Central memory CD8-positive, alpha-beta T cell (primary cell): ENCODE measurements around the gene SUSD2.

Experiments used
- ATAC-seq: fragments of 150-1000 bp; cut with Tn5 transposase; replicated peaks from 2 replicates; pipeline ENCODE4 v1.10.0; 2022; ENCODE audit warnings: mild to moderate bottlenecking, moderate FRiP score, moderate number of reproducible peaks; ENCODE audit not compliant: poor library complexity, severe bottlenecking; ENCODE audit errors: extremely low read depth
- DNase-seq, 2 donors: peaks; one replicate each; pipeline ENCODE4 v3.0.0; 2021; ENCODE audit warnings: low spot score in 2 of 2
- H3K27ac Mint-ChIP-seq: one replicate; pipeline ENCODE4 v1.8.0; 2022; ENCODE audit warnings: low read depth, mild to moderate bottlenecking, moderate library complexity, mixed read lengths
- H3K27me3 Mint-ChIP-seq: one replicate; pipeline ENCODE4 v1.8.0; 2022; ENCODE audit warnings: mixed read lengths
- H3K36me3 Mint-ChIP-seq: one replicate; pipeline ENCODE4 v1.8.0; 2022; ENCODE audit warnings: mild to moderate bottlenecking, moderate library complexity, mixed read lengths; ENCODE audit not compliant: insufficient read depth
- H3K4me1 Mint-ChIP-seq: one replicate; pipeline ENCODE4 v1.8.0; 2022; ENCODE audit warnings: mixed read lengths
- H3K4me3 Mint-ChIP-seq: one replicate; pipeline ENCODE4 v1.8.0; 2022; ENCODE audit warnings: mild to moderate bottlenecking, moderate library complexity, mixed read lengths
- H3K9me3 Mint-ChIP-seq: one replicate; pipeline ENCODE4 v1.8.0; 2022; ENCODE audit warnings: mixed read lengths

The SUSD2 gene

DNA sequence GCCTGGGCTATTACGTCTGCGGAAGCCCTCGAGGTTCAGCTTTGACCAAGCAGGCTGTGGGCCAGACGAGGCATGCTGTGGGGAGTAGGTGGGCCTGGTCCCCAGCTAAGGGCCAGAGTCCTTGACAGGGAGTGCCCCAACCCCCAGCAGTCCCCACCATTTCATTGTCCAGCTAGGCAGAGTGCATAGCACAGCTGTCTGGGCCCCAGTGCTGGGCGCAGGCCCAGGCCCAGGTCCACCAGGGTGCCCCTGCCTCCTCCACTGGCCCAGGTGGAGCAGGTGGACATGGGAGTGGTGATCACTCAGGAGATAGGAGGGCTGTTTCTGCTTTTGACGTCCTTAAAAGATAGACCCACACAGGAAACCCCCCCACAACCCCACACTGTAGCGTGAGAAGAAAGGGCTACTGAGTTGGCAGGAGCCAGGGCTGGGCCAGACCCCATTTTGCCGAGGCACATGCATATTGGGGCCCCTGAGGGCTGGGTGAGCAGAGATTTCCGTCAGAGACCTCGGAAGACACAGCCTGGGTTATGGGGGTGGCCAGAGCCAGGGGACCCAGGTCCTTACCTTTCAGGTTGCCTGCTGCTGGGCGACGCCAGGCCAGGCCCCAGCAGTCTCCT is 11.7 kb upstream of the SUSD2 start:
- Mint-ChIP-seq H3K9me3 (no peaks in the 10 kb centered on the region), H3K4me3 (no peak overlapping the region), H3K4me1 (peaks cover 9% of the 10 kb centered on the region), H3K27me3 (no peaks in the 10 kb centered on the region), H3K36me3 (peaks cover 43% of the 10 kb centered on the region), H3K27ac (peak overlapping the region; percentile 91)
- no peak for ATAC-seq
- DNase-seq: no peak

DNA sequence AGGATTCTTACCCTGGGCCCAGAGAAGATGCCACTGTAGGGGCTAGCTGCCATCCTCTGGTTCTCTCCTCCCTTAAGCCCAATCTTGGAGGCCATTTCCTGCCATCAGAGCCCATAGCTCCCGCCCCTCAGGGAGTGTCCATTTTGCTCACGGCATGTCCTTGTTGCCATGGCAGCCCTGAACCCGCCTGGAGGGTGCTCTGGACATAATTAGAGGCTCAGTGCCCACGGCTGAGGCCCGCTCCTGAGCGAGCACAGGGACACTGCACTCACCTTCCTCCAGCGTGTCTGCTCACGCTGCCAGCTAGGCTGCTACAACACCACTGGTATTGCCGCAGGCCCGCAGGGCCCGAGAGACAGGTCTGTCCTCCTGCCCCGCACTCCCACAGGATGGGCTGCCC is 11.1 kb upstream of the SUSD2 start:
- no peaks in the 10 kb centered on the region for H3K27me3 Mint-ChIP-seq
- no peak overlapping the region for H3K27ac Mint-ChIP-seq
- ATAC-seq (no peak), DNase-seq (no peak)
- H3K4me3 Mint-ChIP-seq: no peak overlapping the region
- no peaks in the 10 kb centered on the region for H3K9me3 Mint-ChIP-seq
- H3K36me3 Mint-ChIP-seq: peaks cover 46% of the 10 kb centered on the region
- peaks cover 6% of the 10 kb centered on the region for H3K4me1 Mint-ChIP-seq

DNA sequence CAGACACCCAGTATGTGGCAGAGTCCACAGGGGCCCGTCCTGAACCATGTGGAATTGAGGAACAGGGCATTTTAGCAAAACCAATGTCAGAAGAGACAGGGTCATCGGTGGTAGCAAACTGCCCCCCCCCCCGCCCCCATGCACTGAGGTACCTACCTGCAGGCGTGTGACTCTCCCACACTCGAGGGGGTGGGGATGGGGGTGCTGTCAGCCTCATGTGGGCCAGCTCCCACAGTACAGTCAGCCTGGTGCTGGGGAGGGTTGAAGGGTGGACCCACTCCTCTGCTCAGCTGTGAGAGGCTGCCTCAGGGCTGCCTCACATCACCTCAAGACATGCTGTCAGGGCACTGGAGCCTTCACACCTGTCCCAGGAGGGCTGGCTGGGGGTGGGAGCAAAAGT is 10.7 kb upstream of the SUSD2 start:
- Mint-ChIP-seq H3K9me3 (no peaks in the 10 kb centered on the region), H3K36me3 (peaks cover 45% of the 10 kb centered on the region), H3K4me3 (no peak overlapping the region), H3K27me3 (no peaks in the 10 kb centered on the region), H3K4me1 (peaks cover 6% of the 10 kb centered on the region), H3K27ac (no peak overlapping the region)
- DNase-seq (no peak), ATAC-seq (no peak)

DNA sequence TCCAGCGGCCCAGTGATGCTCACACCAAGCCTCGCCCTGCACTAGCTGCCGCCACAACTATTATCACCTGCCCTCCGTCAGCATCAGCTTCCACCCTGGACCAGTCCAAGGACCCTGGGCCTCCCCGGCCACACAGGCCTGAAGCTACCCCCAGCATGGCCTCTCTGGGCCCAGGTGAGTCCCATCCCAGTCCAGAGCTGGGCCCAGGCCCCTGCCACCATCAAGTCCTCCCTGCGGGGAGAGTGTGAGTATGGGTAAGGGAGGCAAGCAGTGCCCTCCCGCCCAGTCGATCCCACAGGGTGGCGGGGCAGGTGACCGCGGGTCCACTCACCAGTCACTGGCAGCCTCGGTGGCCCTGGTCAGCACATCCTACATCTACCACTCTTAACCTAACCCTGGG is 9.5 kb upstream of the SUSD2 start:
- Mint-ChIP-seq H3K27ac (no peak overlapping the region), H3K4me3 (no peak overlapping the region), H3K4me1 (peaks cover 6% of the 10 kb centered on the region), H3K27me3 (no peaks in the 10 kb centered on the region), H3K9me3 (no peaks in the 10 kb centered on the region), H3K36me3 (peaks cover 43% of the 10 kb centered on the region)
- ATAC-seq (no peak), DNase-seq (no peak)

DNA sequence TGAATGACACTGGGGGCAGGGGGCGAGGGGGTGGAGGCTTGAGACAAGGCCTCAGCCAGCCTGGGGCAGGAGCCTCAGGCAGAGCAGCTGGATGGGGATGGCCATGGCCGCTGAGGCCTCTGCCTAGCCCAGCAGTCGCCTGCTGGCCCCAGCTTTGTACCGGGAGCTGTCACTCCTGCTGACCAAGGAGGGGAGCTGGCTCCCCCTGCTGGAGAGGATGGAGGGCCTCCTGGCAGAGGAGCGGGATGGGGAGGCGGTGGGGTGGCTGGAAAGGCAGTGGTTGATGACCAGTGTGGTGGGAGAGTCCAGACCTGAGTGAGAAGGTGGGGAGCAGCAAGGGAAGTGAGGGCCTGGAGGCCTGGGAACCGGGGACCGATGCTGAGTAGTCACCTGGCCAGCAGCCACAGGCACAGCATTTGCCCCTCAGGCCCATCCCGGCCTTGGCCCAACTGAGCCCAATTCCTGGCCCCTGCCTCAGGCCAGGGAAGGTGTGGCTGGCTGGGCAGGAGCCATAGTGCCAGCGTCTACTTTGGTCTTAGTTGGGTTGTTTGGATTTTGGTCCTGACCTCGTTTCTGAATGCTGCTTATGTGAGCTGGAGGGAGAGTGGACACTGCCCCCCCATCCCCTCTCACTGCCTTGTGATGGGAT is 6.0 kb upstream of the SUSD2 start:
- H3K4me3 Mint-ChIP-seq: no peak overlapping the region
- H3K27ac Mint-ChIP-seq: no peak overlapping the region
- DNase-seq: peak; percentile 35 to 53
- ATAC-seq: peak; percentile 52
- peaks cover 29% of the 10 kb centered on the region for H3K36me3 Mint-ChIP-seq
- H3K9me3 Mint-ChIP-seq: no peaks in the 10 kb centered on the region
- H3K4me1 Mint-ChIP-seq: no peaks in the 10 kb centered on the region
- no peaks in the 10 kb centered on the region for H3K27me3 Mint-ChIP-seq

DNA sequence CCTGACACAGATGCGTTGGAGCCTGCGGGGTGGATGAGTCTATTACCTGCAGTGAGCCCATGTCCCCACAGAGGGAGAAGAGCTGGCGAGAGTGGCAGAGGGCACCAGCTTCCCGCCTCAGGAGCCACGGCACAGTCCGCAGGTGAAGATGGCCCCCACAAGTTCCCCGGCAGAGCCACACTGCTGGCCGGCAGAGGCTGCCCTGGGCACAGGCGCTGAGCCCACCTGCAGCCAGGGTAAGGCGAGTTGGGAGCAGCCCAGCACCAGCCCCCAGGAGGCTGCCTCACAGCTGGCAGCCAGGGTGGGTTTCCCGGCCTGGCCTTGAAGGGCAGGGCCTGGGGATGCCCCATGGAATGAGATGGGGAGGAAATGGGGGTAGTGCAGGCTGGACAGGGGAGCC is 5.2 kb upstream of the SUSD2 start:
- peaks cover 31% of the 10 kb centered on the region for H3K36me3 Mint-ChIP-seq
- no peaks in the 10 kb centered on the region for H3K27me3 Mint-ChIP-seq
- ATAC-seq (no peak), DNase-seq (no peak)
- H3K4me1 Mint-ChIP-seq: no peaks in the 10 kb centered on the region
- no peak overlapping the region for H3K4me3 Mint-ChIP-seq
- no peak overlapping the region for H3K27ac Mint-ChIP-seq
- no peaks in the 10 kb centered on the region for H3K9me3 Mint-ChIP-seq

DNA sequence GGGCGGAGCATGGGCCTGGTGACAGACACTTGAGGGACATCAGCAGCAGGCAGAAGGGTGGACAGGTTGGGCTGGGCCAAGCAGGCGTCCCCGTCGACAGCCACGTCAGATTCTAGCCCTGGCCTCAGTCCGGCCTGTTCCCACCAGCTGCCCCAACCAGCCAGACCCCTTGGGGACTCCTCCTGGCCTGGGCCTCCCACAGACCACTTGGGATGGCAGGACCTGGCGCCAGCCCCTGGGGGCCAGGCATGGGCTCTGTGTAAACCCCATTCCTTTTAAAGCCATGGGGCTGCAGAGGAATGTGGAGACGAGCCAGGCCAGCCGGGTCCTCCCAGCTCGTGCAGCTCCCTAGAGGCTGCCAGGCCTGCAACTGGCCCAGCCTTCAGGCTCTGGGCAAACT is 4.7 kb upstream of the SUSD2 start:
- Mint-ChIP-seq H3K27ac (no peak overlapping the region), H3K9me3 (no peaks in the 10 kb centered on the region), H3K36me3 (peaks cover 27% of the 10 kb centered on the region), H3K27me3 (no peaks in the 10 kb centered on the region), H3K4me1 (no peaks in the 10 kb centered on the region), H3K4me3 (no peak overlapping the region)
- DNase-seq (no peak), ATAC-seq (no peak)

DNA sequence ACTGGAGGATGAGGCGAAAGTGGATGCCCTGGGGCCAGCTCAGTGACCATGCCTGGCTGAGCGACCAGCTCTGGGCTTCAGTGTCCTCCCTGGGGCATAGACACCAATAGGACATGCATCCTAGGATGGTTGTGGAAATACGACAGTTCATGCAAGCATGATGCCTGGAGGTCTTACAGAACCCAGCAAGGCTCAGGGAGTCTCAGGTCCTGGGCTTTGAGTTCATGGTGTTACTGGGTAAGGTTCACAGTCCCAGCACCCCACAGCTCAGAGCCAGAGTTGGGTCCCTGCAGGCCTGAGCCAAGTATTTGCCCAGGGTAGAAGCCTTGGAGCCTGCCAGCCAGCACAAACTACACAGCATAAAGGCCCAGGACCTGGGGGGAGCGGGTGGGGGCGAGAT is 4.2 kb upstream of the SUSD2 start:
- Mint-ChIP-seq H3K36me3 (peaks cover 26% of the 10 kb centered on the region), H3K27ac (no peak overlapping the region), H3K27me3 (no peaks in the 10 kb centered on the region), H3K4me1 (no peaks in the 10 kb centered on the region), H3K9me3 (no peaks in the 10 kb centered on the region), H3K4me3 (no peak overlapping the region)
- DNase-seq (no peak), ATAC-seq (no peak)

DNA sequence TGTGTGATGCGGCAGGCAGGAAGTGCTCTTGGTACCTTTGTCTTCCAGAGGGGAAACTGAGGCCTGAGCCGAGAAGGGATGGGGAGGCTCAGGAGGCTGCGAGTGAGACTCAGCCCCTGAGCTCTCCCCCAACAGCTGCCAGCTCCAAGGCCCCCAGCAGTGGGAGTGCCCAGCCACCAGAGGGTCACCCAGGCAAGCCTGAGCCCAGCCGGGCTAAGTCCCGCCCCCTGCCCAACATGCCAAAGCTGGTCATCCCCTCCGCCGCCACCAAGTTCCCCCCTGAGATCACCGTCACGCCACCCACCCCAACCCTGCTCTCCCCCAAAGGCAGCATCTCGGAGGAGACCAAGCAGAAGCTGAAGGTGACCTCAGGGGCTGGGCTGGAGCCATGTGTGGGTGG is 3.8 kb upstream of the SUSD2 start:
- Mint-ChIP-seq H3K9me3 (no peaks in the 10 kb centered on the region), H3K36me3 (peaks cover 28% of the 10 kb centered on the region), H3K4me3 (no peak overlapping the region), H3K27me3 (no peaks in the 10 kb centered on the region), H3K27ac (no peak overlapping the region), H3K4me1 (no peaks in the 10 kb centered on the region)
- DNase-seq: no peak
- ATAC-seq: no peak

DNA sequence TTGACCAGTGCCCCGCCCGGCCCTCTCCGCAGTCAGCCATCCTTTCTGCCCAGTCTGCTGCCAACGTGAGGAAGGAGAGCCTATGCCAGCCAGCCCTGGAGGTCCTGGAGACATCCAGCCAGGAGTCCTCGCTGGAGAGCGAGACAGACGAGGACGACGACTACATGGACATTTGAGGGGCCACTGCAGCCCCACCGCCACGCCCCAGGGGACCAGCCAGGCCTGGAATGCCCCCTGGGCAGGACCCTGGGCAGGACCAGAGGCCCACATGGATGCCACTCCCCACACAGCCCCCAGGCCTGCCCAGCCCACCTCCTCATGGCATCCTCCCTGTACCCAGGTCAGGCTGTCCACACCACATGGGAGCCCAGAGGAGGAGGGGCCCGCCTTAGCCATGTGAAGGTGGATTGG is 3.3 kb upstream of the SUSD2 start:
- H3K27ac Mint-ChIP-seq: no peak overlapping the region
- DNase-seq (no peak), ATAC-seq (no peak)
- H3K27me3 Mint-ChIP-seq: no peaks in the 10 kb centered on the region
- H3K4me1 Mint-ChIP-seq: no peaks in the 10 kb centered on the region
- H3K9me3 Mint-ChIP-seq: no peaks in the 10 kb centered on the region
- H3K4me3 Mint-ChIP-seq: no peak overlapping the region
- H3K36me3 Mint-ChIP-seq: peaks cover 29% of the 10 kb centered on the region

DNA sequence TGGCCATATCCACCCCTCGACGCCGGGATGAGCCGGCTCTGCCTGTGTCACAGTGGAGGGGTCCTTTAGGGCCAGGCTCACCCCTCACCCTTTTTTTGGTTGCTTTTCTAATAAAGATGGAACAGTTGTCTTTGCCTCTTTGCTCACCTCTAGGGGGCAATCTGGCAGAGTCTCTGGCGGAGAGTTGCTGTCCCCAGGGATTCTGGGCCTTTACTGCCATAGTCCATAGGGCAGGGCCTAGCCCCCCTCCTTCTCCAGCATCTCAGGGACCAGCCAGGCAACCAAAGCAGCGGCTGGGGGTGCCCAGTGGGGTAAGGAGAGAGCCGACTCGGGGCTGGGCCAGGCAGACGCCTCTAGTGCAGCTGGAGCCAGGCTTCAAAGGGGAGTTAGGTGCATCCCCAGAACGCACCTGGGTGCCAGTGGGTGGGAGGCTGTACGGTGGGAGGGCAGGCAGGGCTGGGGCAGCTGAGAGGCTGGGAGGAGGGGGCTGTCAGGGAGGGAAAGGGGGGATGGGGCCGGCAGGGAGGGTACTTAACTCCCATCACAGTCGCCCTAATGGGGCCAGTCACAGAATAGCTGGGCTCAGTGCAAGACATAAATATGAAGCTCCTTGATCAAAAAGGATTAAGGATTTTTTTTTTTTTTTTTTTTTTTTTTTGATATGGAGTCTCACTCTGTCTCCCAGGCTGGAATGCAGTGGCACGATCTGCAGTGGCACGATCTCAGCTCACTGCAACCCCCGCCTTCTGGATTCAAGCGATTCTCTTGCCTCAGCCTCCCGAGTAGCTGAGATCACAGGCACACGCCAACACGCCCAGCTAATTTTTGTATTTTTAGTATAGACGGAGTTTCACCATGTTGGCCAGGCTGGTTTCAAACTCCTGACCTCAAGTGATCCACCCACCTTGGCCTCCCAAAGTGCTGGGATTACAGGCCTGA is 2.5 kb upstream of the SUSD2 start:
- ATAC-seq (no peak), DNase-seq (no peak)
- H3K36me3 Mint-ChIP-seq: peaks cover 22% of the 10 kb centered on the region
- H3K9me3 Mint-ChIP-seq: no peaks in the 10 kb centered on the region
- H3K27ac Mint-ChIP-seq: no peak overlapping the region
- no peak overlapping the region for H3K4me3 Mint-ChIP-seq
- H3K27me3 Mint-ChIP-seq: no peaks in the 10 kb centered on the region
- no peaks in the 10 kb centered on the region for H3K4me1 Mint-ChIP-seq

DNA sequence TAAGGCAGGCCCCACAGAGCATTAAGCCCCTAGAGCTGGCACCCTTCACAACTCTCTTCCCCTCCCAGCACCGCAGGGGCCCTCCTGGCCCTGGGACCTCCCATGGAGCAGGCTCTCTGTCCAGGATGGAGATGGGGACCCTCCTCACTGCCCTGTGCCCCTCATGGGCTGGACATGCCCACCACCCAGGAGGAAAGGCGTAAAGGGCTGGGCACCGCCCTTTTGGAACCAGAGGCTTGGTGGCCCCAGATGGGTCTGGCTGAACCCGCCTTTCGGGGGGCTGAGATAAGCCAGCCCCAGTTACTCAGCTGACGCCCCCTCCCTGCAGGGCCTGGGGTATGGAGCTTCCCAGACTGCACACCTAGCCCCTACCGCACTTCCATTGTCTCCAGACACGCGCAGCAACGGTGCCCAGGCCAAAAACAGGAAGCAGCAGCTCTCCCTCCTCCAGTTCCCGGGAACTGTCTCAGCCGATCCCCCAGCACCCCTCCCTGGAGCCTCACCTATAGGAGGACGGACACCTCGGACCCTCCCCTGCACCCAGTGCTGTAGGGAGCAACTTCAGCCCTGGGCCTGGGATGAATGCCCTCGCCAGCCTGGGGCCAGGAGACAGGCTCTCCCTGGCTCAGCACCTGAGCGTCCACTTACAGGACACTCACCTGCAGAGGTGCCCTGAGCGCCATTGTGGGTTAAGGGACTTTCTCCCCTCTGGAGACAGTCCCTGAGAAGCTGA is 1.6 kb upstream of the SUSD2 start:
- H3K27ac Mint-ChIP-seq: peak overlapping the region; percentile 84
- H3K4me3 Mint-ChIP-seq: no peak overlapping the region
- ATAC-seq (no peak), DNase-seq (no peak)
- no peaks in the 10 kb centered on the region for H3K4me1 Mint-ChIP-seq
- H3K36me3 Mint-ChIP-seq: peaks cover 19% of the 10 kb centered on the region
- no peaks in the 10 kb centered on the region for H3K27me3 Mint-ChIP-seq
- H3K9me3 Mint-ChIP-seq: no peaks in the 10 kb centered on the region
